ENCODE data around the gene POLR1E. TPM values are rescaled to one million over a fixed set of nuclear protein-coding genes. Genes with fewer than 3 reads are reported as not detected.

POLR1E gene
- total RNA-seq, 1 experiment from 2014 or later: 45.8 TPM

GRCh38 chr9:37498457-37498856 lies 12.7 kb downstream of the POLR1E start:
- no peaks in the 10 kb centered on the region for H3K27me3 Mint-ChIP-seq (ENCODE audit: low read depth)
- Histone ChIP-seq H3K18ac (ENCODE audit: insufficient read length, low read depth, low read length) (no peak overlapping the region), H4K20me1 (ENCODE audit: control insufficient read depth, insufficient read depth, insufficient read length) (no peaks in the 10 kb centered on the region), H3K4ac (ENCODE audit: low read depth, low read length) (no peak overlapping the region), H3K9me3 (ENCODE audit: control insufficient read depth, low read depth, low read length) (no peaks in the 10 kb centered on the region), H3K27me3 (ENCODE audit: insufficient read depth, low read length) (no peaks in the 10 kb centered on the region), H4K91ac (ENCODE audit: insufficient read length, low read depth, low read length) (no peak overlapping the region), H3K14ac (ENCODE audit: insufficient read depth, low read length) (no peak overlapping the region), H3K56ac (ENCODE audit: insufficient read length, low read depth, low read length) (no peak overlapping the region), H3K27ac (ENCODE audit: insufficient read length, low read depth, low read length) (no peak overlapping the region), H2BK15ac (ENCODE audit: low read depth, low read length) (no peak overlapping the region), H2BK12ac (ENCODE audit: insufficient read length, low read depth, low read length) (no peak overlapping the region), H3K23me2 (ENCODE audit: insufficient read length, low read depth, low read length, poor library complexity, severe bottlenecking) (no peaks in the 10 kb centered on the region), H3K4me1 (ENCODE audit: insufficient read depth, low read length) (no peaks in the 10 kb centered on the region), H3K9ac (ENCODE audit: extremely low read depth, insufficient read length, low read length) (no peak overlapping the region), H3T11ph (ENCODE audit: low read length) (no peak overlapping the region), H4K8ac (replicated peaks; ENCODE audit: insufficient read length, low read depth, low read length) (no peak overlapping the region), H2BK5ac (ENCODE audit: insufficient read length, low read length) (no peak overlapping the region), H3K79me1 (ENCODE audit: insufficient read depth, low read depth, low read length, poor library complexity, severe bottlenecking) (no peaks in the 10 kb centered on the region), H2BK120ac (ENCODE audit: low read depth, low read length, poor library complexity, severe bottlenecking) (no peak overlapping the region), H2AK5ac (ENCODE audit: insufficient read length, low read length) (no peak overlapping the region), H3K4me2 (ENCODE audit: insufficient read depth, insufficient read length, low read length) (no peak overlapping the region), H4K5ac (ENCODE audit: insufficient read length, low read depth, low read length) (no peak overlapping the region), H3K23ac (ENCODE audit: insufficient read length, low read depth, low read length) (no peak overlapping the region), H2AFZ (ENCODE audit: low read length) (no peak overlapping the region), H2BK20ac (ENCODE audit: low read depth, low read length, poor library complexity, severe bottlenecking) (no peak overlapping the region), H3K79me2 (ENCODE audit: insufficient read depth, low read length) (no peaks in the 10 kb centered on the region)
- H3K4me3 Mint-ChIP-seq: no peak overlapping the region
- WGBS (ENCODE audit: extremely low coverage, insufficient read length, low lambda C conversion rate): no CpG with 5 or more reads among the region's 3 CpGs
- no peak for TF ChIP-seq CTCF (conservative IDR thresholded peaks at IDR 0.05)
- peaks cover 59 to 83% (median 81%) of the 10 kb centered on the region in 3 experiments for H3K36me3 Mint-ChIP-seq (ENCODE audit: insufficient read depth in 1 of 3, low read depth in 3 of 3)
- H3K27ac Mint-ChIP-seq: no peak overlapping the region
- no peaks in the 10 kb centered on the region for H3K9me3 Mint-ChIP-seq
- H3K4me1 Mint-ChIP-seq: no peaks in the 10 kb centered on the region
- DNase-seq: no peak
